Neuronal stem cell (in vitro differentiated cells): Measurements from ENCODE around the gene RPRD2.

Source experiments
- DNase-seq: peaks from one replicate; pipeline ENCODE4 v3.0.0-alpha.2; 2013; ENCODE audit warnings: low spot score
- H2AFZ ChIP-seq: one replicate; pipeline ENCODE4 v1.6.1; 2013; ENCODE audit warnings: mild to moderate bottlenecking, low read length, inconsistent platforms
- H2AK5ac ChIP-seq: 2 replicates; pipeline ENCODE4 v1.6.1; 2013; ENCODE audit warnings: low read depth, mild to moderate bottlenecking, inconsistent platforms, low read length, moderate library complexity, mixed read lengths
- H2BK120ac ChIP-seq: 2 replicates; pipeline ENCODE4 v1.6.1; 2013; ENCODE audit warnings: low read depth, mild to moderate bottlenecking, inconsistent platforms, low read length, moderate library complexity, mixed read lengths
- H2BK12ac ChIP-seq: one replicate; pipeline ENCODE4 v1.6.1; 2013; ENCODE audit warnings: low read length, inconsistent platforms
- H2BK15ac ChIP-seq: 2 replicates; pipeline ENCODE4 v1.6.1; 2013; ENCODE audit warnings: mild to moderate bottlenecking, low read length, inconsistent platforms, mixed read lengths
- H2BK5ac ChIP-seq: one replicate; pipeline ENCODE4 v1.6.1; 2013; ENCODE audit warnings: inconsistent platforms, mild to moderate bottlenecking, low read length, moderate library complexity
- H3K14ac ChIP-seq: one replicate; pipeline ENCODE4 v1.6.1; 2013; ENCODE audit warnings: low read length, inconsistent platforms
- H3K18ac ChIP-seq: 2 replicates; pipeline ENCODE4 v1.6.1; 2013; ENCODE audit warnings: low read length, inconsistent platforms
- H3K23ac ChIP-seq: 2 replicates; pipeline ENCODE4 v1.6.1; 2013; ENCODE audit warnings: low read depth, mild to moderate bottlenecking, mixed read lengths, low read length, inconsistent platforms; ENCODE audit not compliant: poor library complexity
- H3K27ac ChIP-seq: replicated peaks from 3 replicates; pipeline ENCODE4 v1.5.1; 2013; ENCODE audit warnings: low read length, inconsistent platforms
- H3K27me3 ChIP-seq, 3 experiments: 2 replicates each; pipeline ENCODE4 v1.6.1; 2013; ENCODE audit warnings: low read length in 3 of 3, mild to moderate bottlenecking in 2 of 3, inconsistent platforms in 1 of 3, low read depth in 1 of 3, mixed read lengths in 1 of 3, moderate library complexity in 1 of 3; ENCODE audit not compliant: control insufficient read depth in 3 of 3, insufficient read depth in 3 of 3
- H3K36me3 ChIP-seq, 2 donors: replicated peaks in 1 of 2; 2 replicates each; pipeline ENCODE4 v1.6.1; 2013; ENCODE audit warnings: low read length in 2 of 2; ENCODE audit not compliant: control insufficient read depth in 2 of 2, insufficient read depth in 2 of 2
- H3K4ac ChIP-seq: 2 replicates; pipeline ENCODE4 v1.6.1; 2013; ENCODE audit warnings: inconsistent platforms, mild to moderate bottlenecking, low read length, moderate library complexity
- H3K4me1 ChIP-seq, 2 donors: 1 replicate in 1 of 2; 2 replicates in 1 of 2; pipeline ENCODE4 v1.6.1; 2013; ENCODE audit warnings: low read length in 2 of 2, low read depth in 1 of 2; ENCODE audit not compliant: control insufficient read depth in 2 of 2, insufficient read depth in 1 of 2
- H3K4me2 ChIP-seq: one replicate; pipeline ENCODE4 v1.6.1; 2013; ENCODE audit warnings: mild to moderate bottlenecking, low read length, inconsistent platforms; ENCODE audit not compliant: insufficient read depth, poor library complexity, severe bottlenecking
- H3K4me3 ChIP-seq, 2 donors: 2 replicates each; pipeline ENCODE4 v1.5.1; 2013; ENCODE audit warnings: low read length in 2 of 2, mild to moderate bottlenecking in 2 of 2, inconsistent platforms in 1 of 2, moderate library complexity in 1 of 2
- H3K79me1 ChIP-seq: one replicate; pipeline ENCODE4 v1.6.1; 2013; ENCODE audit warnings: low read depth, mild to moderate bottlenecking, inconsistent platforms, low read length, moderate library complexity
- H3K9ac ChIP-seq: one replicate; pipeline ENCODE4 v1.6.1; 2013; ENCODE audit warnings: mild to moderate bottlenecking, low read depth, low read length, inconsistent platforms; ENCODE audit not compliant: poor library complexity
- H3K9me3 ChIP-seq, 2 donors: replicated peaks in 1 of 2; 2 replicates each; pipeline versions ENCODE3 to v1.6.1; 2013; ENCODE audit warnings: low read length in 2 of 2, mild to moderate bottlenecking in 2 of 2, inconsistent platforms in 1 of 2, low read depth in 1 of 2, mixed read lengths in 1 of 2, moderate library complexity in 1 of 2; ENCODE audit not compliant: control insufficient read depth in 2 of 2, insufficient read depth in 1 of 2
- H4K8ac ChIP-seq: one replicate; pipeline ENCODE4 v1.6.1; 2013; ENCODE audit warnings: low read depth, mild to moderate bottlenecking, inconsistent platforms, low read length, moderate library complexity
- H4K91ac ChIP-seq: one replicate; pipeline ENCODE4 v1.6.1; 2013; ENCODE audit warnings: low read length, low read depth, mild to moderate bottlenecking, inconsistent platforms; ENCODE audit not compliant: poor library complexity
- WGBS, 2 donors: extraction: QIAGEN DNeasy Blood & Tissue Kit; methylation state at CpG; one replicate each; pipeline ENCODE4 v1.1.7; 2013; ENCODE audit warnings: missing lambda C conversion rate in 2 of 2, mixed read lengths in 1 of 2; ENCODE audit not compliant: insufficient read length in 2 of 2, insufficient replicate concordance in 1 of 2; ENCODE audit errors: extremely low coverage in 2 of 2; 5-methylcytosine and 5-hydroxymethylcytosine counted together

Gene RPRD2

DNA sequence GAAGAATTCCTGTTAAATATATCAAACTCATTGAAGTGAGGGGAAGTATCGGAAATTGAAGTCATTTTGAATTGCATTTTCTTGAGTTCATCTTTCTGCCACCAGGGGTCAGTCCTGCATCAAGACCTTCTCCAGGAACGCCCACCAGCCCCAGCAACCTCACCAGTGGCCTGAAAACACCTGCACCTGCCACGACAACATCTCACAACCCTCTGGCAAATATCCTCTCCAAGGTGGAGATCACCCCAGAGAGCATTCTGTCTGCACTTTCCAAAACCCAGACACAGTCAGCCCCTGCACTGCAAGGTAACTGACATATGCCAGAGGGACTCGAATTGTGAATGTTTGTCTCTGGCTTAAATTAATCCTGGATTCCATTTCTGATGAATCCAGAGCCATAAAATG lies 100.5 kb downstream of the RPRD2 start:
- H3K23ac ChIP-seq: no peak overlapping the region

DNA sequence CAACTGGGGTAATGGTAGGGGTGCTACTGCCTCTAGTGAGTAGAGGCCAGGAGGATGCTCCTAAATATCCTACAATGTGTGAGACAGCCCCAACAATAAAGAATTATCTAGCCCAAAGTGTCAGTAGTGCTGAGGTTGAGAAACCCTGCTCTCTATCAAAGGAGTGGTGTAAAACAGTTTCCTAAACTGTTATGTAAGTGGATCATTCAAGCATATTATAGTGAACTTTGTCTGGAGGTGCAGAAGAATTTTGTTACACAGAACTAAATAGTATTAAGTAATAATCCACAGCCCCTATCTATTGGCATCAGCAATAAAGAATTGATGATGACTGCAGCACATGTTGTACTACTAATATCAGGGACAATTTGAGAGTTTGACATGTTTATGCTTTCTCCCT lies 103.0 kb downstream of the RPRD2 start:
- no peak overlapping the region for H2AFZ ChIP-seq
- no peak overlapping the region for H4K8ac ChIP-seq
- no peak overlapping the region for H3K4me3 ChIP-seq
- H3K23ac ChIP-seq: no peak overlapping the region
- no peak overlapping the region for H2BK12ac ChIP-seq
- no peak overlapping the region for H3K9ac ChIP-seq
- H3K36me3 ChIP-seq: peaks cover 25 to 93% of the 10 kb centered on the region in 2 donors
- no peak overlapping the region for H2BK120ac ChIP-seq
- H2BK5ac ChIP-seq: no peak overlapping the region
- no peaks in the 10 kb centered on the region for H3K4me1 ChIP-seq
- no peaks in the 10 kb centered on the region for H3K9me3 ChIP-seq
- no peak for DNase-seq
- no peak overlapping the region for H2BK15ac ChIP-seq
- no peaks in the 10 kb centered on the region for H3K27me3 ChIP-seq
- H4K91ac ChIP-seq: no peak overlapping the region
- no peak overlapping the region for H2AK5ac ChIP-seq
- H3K14ac ChIP-seq: no peak overlapping the region
- no peak overlapping the region for H3K27ac ChIP-seq
- H3K4me2 ChIP-seq: no peak overlapping the region
- H3K79me1 ChIP-seq: peaks cover 6% of the 10 kb centered on the region
- H3K18ac ChIP-seq: no peak overlapping the region
- H3K4ac ChIP-seq: no peak overlapping the region

More for the DNA sequence above, 100.5 kb downstream of the RPRD2 start:
- Histone ChIP-seq H2AFZ (no peak overlapping the region), H3K4ac (no peak overlapping the region), H3K79me1 (no peaks in the 10 kb centered on the region), H4K8ac (no peak overlapping the region), H2BK5ac (no peak overlapping the region), H3K27me3 (no peaks in the 10 kb centered on the region), H3K36me3 (peaks cover 12 to 92% of the 10 kb centered on the region in 2 donors), H3K18ac (no peak overlapping the region), H3K4me3 (no peak overlapping the region), H2BK12ac (no peak overlapping the region), H3K9ac (no peak overlapping the region), H4K91ac (no peak overlapping the region), H3K4me1 (no peaks in the 10 kb centered on the region), H2AK5ac (no peak overlapping the region), H3K4me2 (no peak overlapping the region), H3K9me3 (no peaks in the 10 kb centered on the region), H2BK120ac (no peak overlapping the region), H3K27ac (no peak overlapping the region), H2BK15ac (no peak overlapping the region), H3K14ac (no peak overlapping the region)
- peak; percentile 39 for DNase-seq
- no CpG with 5 or more reads among the region's 4 CpGs for WGBS, 2 donors

DNA sequence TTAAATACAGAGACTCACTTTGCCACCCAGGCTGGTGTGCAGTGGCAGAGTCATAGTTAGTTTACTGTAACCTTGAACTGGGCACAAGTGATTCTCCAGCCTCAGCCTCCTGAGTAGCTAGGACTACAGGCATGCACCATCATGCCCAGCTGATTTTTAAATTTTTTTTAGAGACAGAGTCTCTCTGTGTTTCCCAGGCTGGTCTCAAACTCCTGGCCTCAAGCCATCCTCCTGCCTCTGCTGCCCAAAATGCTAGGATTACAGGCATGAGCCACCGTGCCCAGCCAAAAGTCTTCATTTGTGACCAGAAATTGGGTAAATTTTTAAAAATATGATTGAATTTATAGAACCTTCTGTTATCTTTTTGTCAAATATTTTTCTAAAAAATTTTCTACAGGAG lies 105.3 kb downstream of the RPRD2 start:
- Histone ChIP-seq H3K4ac (no peak overlapping the region), H3K9me3 (no peaks in the 10 kb centered on the region), H3K9ac (no peak overlapping the region), H2BK5ac (no peak overlapping the region), H2BK15ac (no peak overlapping the region), H3K14ac (no peak overlapping the region), H2BK12ac (no peak overlapping the region), H3K4me1 (peaks cover 0 to 6% of the 10 kb centered on the region in 2 donors), H3K36me3 (peaks cover 30 to 95% of the 10 kb centered on the region in 2 donors), H3K4me2 (no peak overlapping the region), H3K23ac (no peak overlapping the region), H3K79me1 (peaks cover 11% of the 10 kb centered on the region), H3K27ac (no peak overlapping the region), H3K4me3 (no peak overlapping the region), H4K8ac (no peak overlapping the region), H2BK120ac (no peak overlapping the region), H2AK5ac (no peak overlapping the region), H3K18ac (no peak overlapping the region), H3K27me3 (no peaks in the 10 kb centered on the region), H2AFZ (no peak overlapping the region), H4K91ac (no peak overlapping the region)
- no peak for DNase-seq
- WGBS, 2 donors: no CpG with 5 or more reads among the region's 1 CpG

DNA sequence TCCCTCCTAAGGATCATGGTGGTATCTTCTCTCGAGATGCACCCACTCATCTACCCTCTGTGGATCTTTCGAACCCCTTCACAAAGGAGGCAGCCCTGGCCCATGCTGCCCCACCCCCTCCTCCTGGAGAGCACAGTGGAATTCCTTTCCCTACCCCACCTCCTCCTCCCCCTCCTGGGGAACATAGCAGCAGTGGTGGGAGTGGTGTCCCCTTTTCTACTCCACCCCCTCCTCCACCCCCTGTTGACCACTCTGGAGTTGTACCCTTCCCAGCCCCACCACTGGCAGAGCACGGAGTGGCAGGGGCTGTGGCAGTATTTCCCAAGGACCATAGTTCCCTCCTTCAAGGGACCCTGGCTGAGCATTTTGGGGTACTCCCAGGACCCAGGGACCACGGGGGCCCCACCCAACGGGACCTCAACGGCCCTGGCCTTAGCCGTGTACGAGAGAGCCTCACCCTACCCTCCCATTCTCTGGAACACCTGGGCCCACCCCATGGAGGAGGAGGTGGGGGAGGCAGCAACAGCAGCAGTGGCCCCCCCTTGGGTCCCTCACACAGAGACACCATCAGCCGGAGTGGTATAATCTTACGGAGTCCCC lies 108.8 kb downstream of the RPRD2 start:
- Histone ChIP-seq H3K36me3 (peaks cover 27 to 62% of the 10 kb centered on the region in 2 donors), H3K4me1 (peaks cover 0 to 6% of the 10 kb centered on the region in 2 donors), H2BK120ac (peak overlapping the region; percentile 89), H3K4me3 (peak overlapping the region in 1 of 2 donors; percentile 60), H3K23ac (no peak overlapping the region), H2BK12ac (no peak overlapping the region), H3K27ac (peak overlapping the region; percentile 9), H2AFZ (no peak overlapping the region), H3K27me3 (peaks cover 0 to 2% (median 0%) of the 10 kb centered on the region in 3 experiments), H3K79me1 (peaks cover 11% of the 10 kb centered on the region), H2BK5ac (no peak overlapping the region), H4K8ac (no peak overlapping the region), H3K4ac (no peak overlapping the region), H3K9me3 (no peaks in the 10 kb centered on the region), H3K4me2 (no peak overlapping the region), H3K14ac (no peak overlapping the region), H3K9ac (peak overlapping the region; percentile 15), H4K91ac (no peak overlapping the region), H2BK15ac (no peak overlapping the region), H3K18ac (peak overlapping the region; percentile 35), H2AK5ac (no peak overlapping the region)
- no peak for DNase-seq
- no CpG with 5 or more reads among the region's 10 CpGs for WGBS, 2 donors
